ENCODE data around the gene RSAD1. TPM values are rescaled to one million over a fixed set of nuclear protein-coding genes. Genes with fewer than 3 reads are reported as not detected.

Gene RSAD1
- total and polyA plus RNA-seq, 10 of the 15 experiments (the other 5 are each of a cell fraction or from before 2014, with no cell fraction given): 2.5 to 28.1 (median 22.6) TPM

GRCh38 chr17:50459756-50460155, 18.9 kb upstream of the RSAD1 start (continued):
- no peak for TF ChIP-seq CUX1 (IDR thresholded peaks at IDR 0.05; ENCODE audit: insufficient replicate concordance, low read depth, low read length)

GRCh38 chr17:50460831-50461526, 17.7 kb upstream of the RSAD1 start:
- ATAC-seq: no peak
- H3K36me3 ChIP-seq (ENCODE audit: control insufficient read depth in 2 of 2, insufficient read depth in 2 of 2, low read length in 1 of 2): no peaks in the 10 kb centered on the region

More at GRCh38 chr17:50460831-50461526, 17.7 kb upstream of the RSAD1 start:
- RAD21 ChIA-PET (ENCODE audit: unreplicated experiment): no interaction called here
- CTCF ChIA-PET: no interaction called here
- Histone ChIP-seq H4K20me1 (ENCODE audit: control insufficient read depth, insufficient read depth) (no peaks in the 10 kb centered on the region), H3K9ac (ENCODE audit: control insufficient read depth, insufficient read depth, low read length) (no peak overlapping the region), H2AFZ (ENCODE audit: control insufficient read depth, low read depth, low read length) (no peak overlapping the region), H3K27me3 (replicated peaks in 1 of 2; ENCODE audit: control insufficient read depth in 2 of 2, insufficient read depth in 2 of 2, low read length in 1 of 2) (no peaks in the 10 kb centered on the region; a peak in 1 of 4 replicates), H3K9me3 (replicated peaks; ENCODE audit: control insufficient read depth, insufficient read depth, low read length) (no peaks in the 10 kb centered on the region), H3K4me3 (no peak overlapping the region), H3K4me2 (ENCODE audit: control insufficient read depth, insufficient read depth) (no peak overlapping the region), H3K27ac (ENCODE audit: control insufficient read depth, insufficient read depth) (no peak overlapping the region), H3K4me1 (ENCODE audit: control insufficient read depth, insufficient read depth, low read length) (no peaks in the 10 kb centered on the region), H3K79me2 (ENCODE audit: control insufficient read depth, insufficient read depth, low read length) (no peaks in the 10 kb centered on the region)
- DNase-seq (ENCODE audit: low read depth, low spot score) (no peak), FAIRE-seq (no peak)
- POLR2A ChIA-PET: interaction anchor here (0.6 kb wide), 1 partner anchor 205 kb away, joined by 8 read pairs; no protein-coding TSS in a partner anchor
- intact Hi-C loops (cut with micrococcal nuclease; ENCODE audit: unreplicated experiment): no loop called here
- in situ Hi-C loops (cut with MboI): no loop called here
- WGBS (ENCODE audit: insufficient coverage, insufficient replicate concordance, low lambda C conversion rate, missing lambda C conversion rate): 74% methylated on average over 9 of the region's 9 CpGs
- no peak for TF ChIP-seq CTCF (IDR thresholded peaks at IDR 0.05 in 2 of 3, conservative IDR thresholded peaks at IDR 0.05 in 1 of 3; ENCODE audit: control insufficient read depth in 2 of 3, extremely low read depth in 1 of 3, insufficient read depth in 1 of 3, low read depth in 3 of 3, low read length in 3 of 3)
- no peak for TF ChIP-seq CUX1 (IDR thresholded peaks at IDR 0.05; ENCODE audit: insufficient replicate concordance, low read depth, low read length)
- TF ChIP-seq JUND (IDR thresholded peaks at IDR 0.05; ENCODE audit: low read depth, low read length): no peak
- BruUV-seq (replicated peaks): no TSS peak
- SMC1A ChIA-PET (ENCODE audit: uncharacterized antibody, unreplicated experiment): no interaction called here

Data from GM12878 (cell line).